ENCODE measurements around the gene CDHR1. TPM values are rescaled to one million over a fixed set of nuclear protein-coding genes. Genes with fewer than 3 reads are reported as not detected.

Gene CDHR1
- polyA plus RNA-seq, 1 donor from 2014 or later: 1.9 TPM

DNA sequence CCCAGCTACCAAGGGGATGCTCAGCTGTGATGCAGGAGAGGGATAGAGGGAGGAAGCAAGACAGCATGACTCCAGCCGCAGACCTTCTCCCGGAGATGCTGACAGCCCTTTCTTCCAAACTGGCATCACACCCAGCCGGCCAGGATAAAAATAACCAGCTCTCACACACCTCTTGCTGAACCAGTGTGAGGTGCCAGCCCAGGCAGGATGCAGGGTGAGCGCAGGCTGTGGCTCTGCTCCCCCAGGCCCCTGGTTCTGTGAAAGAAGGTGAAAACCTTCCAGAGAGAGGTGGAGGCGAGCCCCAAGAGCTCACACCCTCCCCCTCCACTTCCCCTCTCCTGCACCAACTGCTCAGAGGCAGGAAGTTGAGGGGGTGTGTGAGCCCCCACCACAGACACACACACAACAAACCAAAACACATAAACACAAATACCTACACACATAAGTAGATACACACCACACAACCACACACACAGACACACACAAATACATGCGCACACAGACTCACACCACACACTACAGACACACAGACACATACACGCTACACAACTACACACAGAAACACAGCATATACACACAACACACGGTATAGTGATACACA is 16.7 kb upstream of the CDHR1 start:
- Histone ChIP-seq H4K20me1 (ENCODE audit: insufficient read depth) (no peaks in the 10 kb centered on the region), H3K27ac (ENCODE audit: low read length) (no peak overlapping the region), H3K9ac (ENCODE audit: low read length) (no peak overlapping the region), H3K79me2 (replicated peaks; ENCODE audit: insufficient read depth, low read length) (no peaks in the 10 kb centered on the region), H2AFZ (ENCODE audit: low read depth, low read length) (no peak overlapping the region), H3F3A (ENCODE audit: insufficient read depth, low read length, poor library complexity, severe bottlenecking) (no peaks in the 10 kb centered on the region), H3K4me3 (ENCODE audit: low read length) (no peak overlapping the region), H3K4me2 (ENCODE audit: low read length) (no peak overlapping the region), H3K27me3 (ENCODE audit: insufficient read depth, low read depth, low read length) (no peaks in the 10 kb centered on the region), H3K36me3 (ENCODE audit: insufficient read depth, low read length) (no peaks in the 10 kb centered on the region), H3K9me2 (ENCODE audit: insufficient read depth, low read length) (no peaks in the 10 kb centered on the region), H3K9me3 (ENCODE audit: low read length) (no peaks in the 10 kb centered on the region)
- TF ChIP-seq, protein P1, sequence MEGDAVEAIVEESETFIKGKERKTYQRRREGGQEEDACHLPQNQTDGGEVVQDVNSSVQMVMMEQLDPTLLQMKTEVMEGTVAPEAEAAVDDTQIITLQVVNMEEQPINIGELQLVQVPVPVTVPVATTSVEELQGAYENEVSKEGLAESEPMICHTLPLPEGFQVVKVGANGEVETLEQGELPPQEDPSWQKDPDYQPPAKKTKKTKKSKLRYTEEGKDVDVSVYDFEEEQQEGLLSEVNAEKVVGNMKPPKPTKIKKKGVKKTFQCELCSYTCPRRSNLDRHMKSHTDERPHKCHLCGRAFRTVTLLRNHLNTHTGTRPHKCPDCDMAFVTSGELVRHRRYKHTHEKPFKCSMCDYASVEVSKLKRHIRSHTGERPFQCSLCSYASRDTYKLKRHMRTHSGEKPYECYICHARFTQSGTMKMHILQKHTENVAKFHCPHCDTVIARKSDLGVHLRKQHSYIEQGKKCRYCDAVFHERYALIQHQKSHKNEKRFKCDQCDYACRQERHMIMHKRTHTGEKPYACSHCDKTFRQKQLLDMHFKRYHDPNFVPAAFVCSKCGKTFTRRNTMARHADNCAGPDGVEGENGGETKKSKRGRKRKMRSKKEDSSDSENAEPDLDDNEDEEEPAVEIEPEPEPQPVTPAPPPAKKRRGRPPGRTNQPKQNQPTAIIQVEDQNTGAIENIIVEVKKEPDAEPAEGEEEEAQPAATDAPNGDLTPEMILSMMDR (IDR thresholded peaks at IDR 0.05; ENCODE audit: poor library complexity, severe bottlenecking): no peak
- no peak for TF ChIP-seq EZH2 (IDR thresholded peaks at IDR 0.05; ENCODE audit: borderline replicate concordance, insufficient read depth, low read length, poor library complexity, severe bottlenecking)

DNA sequence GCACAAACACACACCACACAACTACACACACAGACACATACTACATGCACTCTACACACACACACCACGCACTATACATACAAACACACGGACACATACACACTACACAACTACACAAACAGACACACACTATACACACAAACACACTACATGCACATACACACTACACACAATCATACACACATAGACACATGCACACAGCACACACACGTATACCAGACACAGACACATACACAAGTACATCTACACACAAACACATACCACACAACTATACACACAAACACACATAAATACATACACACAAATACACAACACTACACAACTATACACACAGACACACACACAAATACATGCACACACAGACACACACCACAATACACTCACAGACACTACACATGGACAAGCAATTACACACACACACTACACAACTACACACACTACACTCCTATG is 16.2 kb upstream of the CDHR1 start:
- TF ChIP-seq SMC3 (conservative IDR thresholded peaks at IDR 0.05; ENCODE audit: poor library complexity) (no peak), POLR2AphosphoS5 (IDR thresholded peaks at IDR 0.05) (no peak), MXI1 (conservative IDR thresholded peaks at IDR 0.05; ENCODE audit: poor library complexity, severe bottlenecking) (no peak), EP300 (conservative IDR thresholded peaks at IDR 0.05; ENCODE audit: poor library complexity, severe bottlenecking) (no peak), RAD21 (conservative IDR thresholded peaks at IDR 0.05) (no peak), EZH2 (IDR thresholded peaks at IDR 0.05; ENCODE audit: borderline replicate concordance, insufficient read depth, low read length, poor library complexity, severe bottlenecking) (no peak), TAF1 (IDR thresholded peaks at IDR 0.05; ENCODE audit: low read depth) (no peak)
- TF ChIP-seq, protein P2, sequence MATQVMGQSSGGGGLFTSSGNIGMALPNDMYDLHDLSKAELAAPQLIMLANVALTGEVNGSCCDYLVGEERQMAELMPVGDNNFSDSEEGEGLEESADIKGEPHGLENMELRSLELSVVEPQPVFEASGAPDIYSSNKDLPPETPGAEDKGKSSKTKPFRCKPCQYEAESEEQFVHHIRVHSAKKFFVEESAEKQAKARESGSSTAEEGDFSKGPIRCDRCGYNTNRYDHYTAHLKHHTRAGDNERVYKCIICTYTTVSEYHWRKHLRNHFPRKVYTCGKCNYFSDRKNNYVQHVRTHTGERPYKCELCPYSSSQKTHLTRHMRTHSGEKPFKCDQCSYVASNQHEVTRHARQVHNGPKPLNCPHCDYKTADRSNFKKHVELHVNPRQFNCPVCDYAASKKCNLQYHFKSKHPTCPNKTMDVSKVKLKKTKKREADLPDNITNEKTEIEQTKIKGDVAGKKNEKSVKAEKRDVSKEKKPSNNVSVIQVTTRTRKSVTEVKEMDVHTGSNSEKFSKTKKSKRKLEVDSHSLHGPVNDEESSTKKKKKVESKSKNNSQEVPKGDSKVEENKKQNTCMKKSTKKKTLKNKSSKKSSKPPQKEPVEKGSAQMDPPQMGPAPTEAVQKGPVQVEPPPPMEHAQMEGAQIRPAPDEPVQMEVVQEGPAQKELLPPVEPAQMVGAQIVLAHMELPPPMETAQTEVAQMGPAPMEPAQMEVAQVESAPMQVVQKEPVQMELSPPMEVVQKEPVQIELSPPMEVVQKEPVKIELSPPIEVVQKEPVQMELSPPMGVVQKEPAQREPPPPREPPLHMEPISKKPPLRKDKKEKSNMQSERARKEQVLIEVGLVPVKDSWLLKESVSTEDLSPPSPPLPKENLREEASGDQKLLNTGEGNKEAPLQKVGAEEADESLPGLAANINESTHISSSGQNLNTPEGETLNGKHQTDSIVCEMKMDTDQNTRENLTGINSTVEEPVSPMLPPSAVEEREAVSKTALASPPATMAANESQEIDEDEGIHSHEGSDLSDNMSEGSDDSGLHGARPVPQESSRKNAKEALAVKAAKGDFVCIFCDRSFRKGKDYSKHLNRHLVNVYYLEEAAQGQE (IDR thresholded peaks at IDR 0.05; ENCODE audit: borderline replicate concordance): no peak
- no peaks in the 10 kb centered on the region for H3K9me3 ChIP-seq (ENCODE audit: low read length)
- H3K27ac ChIP-seq (ENCODE audit: low read length): no peak overlapping the region
- no peaks in the 10 kb centered on the region for H3K9me2 ChIP-seq (ENCODE audit: insufficient read depth, low read length)
- H3K4me3 ChIP-seq (ENCODE audit: low read length): no peak overlapping the region
- no peaks in the 10 kb centered on the region for H3K79me2 ChIP-seq (replicated peaks; ENCODE audit: insufficient read depth, low read length)
- H3K36me3 ChIP-seq (ENCODE audit: insufficient read depth, low read length): no peaks in the 10 kb centered on the region
- no peaks in the 10 kb centered on the region for H4K20me1 ChIP-seq (ENCODE audit: insufficient read depth)
- no peaks in the 10 kb centered on the region for H3K27me3 ChIP-seq (ENCODE audit: insufficient read depth, low read depth, low read length)
- no peak overlapping the region for H3K4me2 ChIP-seq (ENCODE audit: low read length)
- no peaks in the 10 kb centered on the region for H3F3A ChIP-seq (ENCODE audit: insufficient read depth, low read length, poor library complexity, severe bottlenecking)
- H3K9ac ChIP-seq (ENCODE audit: low read length): no peak overlapping the region
- H2AFZ ChIP-seq (ENCODE audit: low read depth, low read length): no peak overlapping the region
